Measurements from ENCODE around the gene MECP2. TPM values are rescaled to one million over a fixed set of nuclear protein-coding genes. Genes with fewer than 3 reads are reported as not detected.

The MECP2 gene
- polyA plus RNA-seq, 1 donor (not counting 4 experiments of a cell fraction or from before 2014, with no cell fraction given) = 9.9 TPM

- H3K79me2 ChIP-seq (ENCODE audit: control insufficient read depth, insufficient read depth, low read length) = peaks cover 11% of the 10 kb centered on the region
Observed at GRCh38 chrX:154049209-154050112, 48.1 kb downstream of the MECP2 start.

GRCh38 chrX:154048398-154048797 is 49.1 kb downstream of the MECP2 start:
- Histone ChIP-seq H3K79me2 (ENCODE audit: control insufficient read depth, insufficient read depth, low read length) (peaks cover 13% of the 10 kb centered on the region), H3K27ac (ENCODE audit: control insufficient read depth, insufficient read depth, low read length) (no peak overlapping the region), H3K4me1 (ENCODE audit: control insufficient read depth, extremely low read depth, insufficient read depth, low read length) (peaks cover 3% of the 10 kb centered on the region), H3K27me3 (ENCODE audit: control insufficient read depth, extremely low read depth, insufficient read depth, low read length) (no peaks in the 10 kb centered on the region), H3K9me1 (ENCODE audit: control insufficient read depth, extremely low read depth, insufficient read depth, low read length) (no peaks in the 10 kb centered on the region), H3K36me3 (ENCODE audit: control insufficient read depth in 2 of 2, extremely low read depth in 1 of 2, insufficient read depth in 2 of 2, low read length in 2 of 2) (peaks cover 0 to 1% of the 10 kb centered on the region in 2 experiments), H3K9me3 (ENCODE audit: control insufficient read depth, low read depth, low read length) (no peaks in the 10 kb centered on the region), H2AFZ (ENCODE audit: control insufficient read depth, low read length) (no peak overlapping the region), H3K4me3 (ENCODE audit: control insufficient read depth in 2 of 3, extremely low read depth in 1 of 3, insufficient read depth in 2 of 3, low read depth in 1 of 3, low read length in 3 of 3) (no peak overlapping the region), H3K4me2 (ENCODE audit: control insufficient read depth, extremely low read depth, insufficient read depth, low read depth, low read length) (no peak overlapping the region), H3K9ac (ENCODE audit: control insufficient read depth, extremely low read depth, insufficient read depth, low read length) (no peak overlapping the region), H4K20me1 (ENCODE audit: control insufficient read depth, extremely low read depth, insufficient read depth, low read length) (no peaks in the 10 kb centered on the region)
- no peak for DNase-seq (ENCODE audit: low read depth, low spot score)
- no peak for TF ChIP-seq EZH2 (IDR thresholded peaks at IDR 0.05; ENCODE audit: low read length)
- TF ChIP-seq, protein P1, sequence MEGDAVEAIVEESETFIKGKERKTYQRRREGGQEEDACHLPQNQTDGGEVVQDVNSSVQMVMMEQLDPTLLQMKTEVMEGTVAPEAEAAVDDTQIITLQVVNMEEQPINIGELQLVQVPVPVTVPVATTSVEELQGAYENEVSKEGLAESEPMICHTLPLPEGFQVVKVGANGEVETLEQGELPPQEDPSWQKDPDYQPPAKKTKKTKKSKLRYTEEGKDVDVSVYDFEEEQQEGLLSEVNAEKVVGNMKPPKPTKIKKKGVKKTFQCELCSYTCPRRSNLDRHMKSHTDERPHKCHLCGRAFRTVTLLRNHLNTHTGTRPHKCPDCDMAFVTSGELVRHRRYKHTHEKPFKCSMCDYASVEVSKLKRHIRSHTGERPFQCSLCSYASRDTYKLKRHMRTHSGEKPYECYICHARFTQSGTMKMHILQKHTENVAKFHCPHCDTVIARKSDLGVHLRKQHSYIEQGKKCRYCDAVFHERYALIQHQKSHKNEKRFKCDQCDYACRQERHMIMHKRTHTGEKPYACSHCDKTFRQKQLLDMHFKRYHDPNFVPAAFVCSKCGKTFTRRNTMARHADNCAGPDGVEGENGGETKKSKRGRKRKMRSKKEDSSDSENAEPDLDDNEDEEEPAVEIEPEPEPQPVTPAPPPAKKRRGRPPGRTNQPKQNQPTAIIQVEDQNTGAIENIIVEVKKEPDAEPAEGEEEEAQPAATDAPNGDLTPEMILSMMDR (optimal IDR thresholded peaks at IDR 0.05 in 1 of 3, IDR thresholded peaks at IDR 0.05 in 1 of 3, conservative IDR thresholded peaks at IDR 0.05 in 1 of 3; ENCODE audit: extremely low read depth in 1 of 3, insufficient read depth in 2 of 3, low read length in 3 of 3) = no peak
- no peak for FAIRE-seq
- dilution Hi-C loops (cut with MboI; ENCODE audit: extremely low pct_ligation_motif_present, low sequenced_read_pairs) = no loop called here

More at GRCh38 chrX:154049209-154050112, 48.1 kb downstream of the MECP2 start:
- H3K9ac ChIP-seq (ENCODE audit: control insufficient read depth, extremely low read depth, insufficient read depth, low read length) = no peak overlapping the region
- dilution Hi-C loops (cut with MboI; ENCODE audit: extremely low pct_ligation_motif_present, low sequenced_read_pairs) = no loop called here
- peaks cover 3% of the 10 kb centered on the region for H3K4me1 ChIP-seq (ENCODE audit: control insufficient read depth, extremely low read depth, insufficient read depth, low read length)
- H3K4me3 ChIP-seq (ENCODE audit: control insufficient read depth in 2 of 3, extremely low read depth in 1 of 3, insufficient read depth in 2 of 3, low read depth in 1 of 3, low read length in 3 of 3) = no peak overlapping the region
- no peaks in the 10 kb centered on the region for H3K9me1 ChIP-seq (ENCODE audit: control insufficient read depth, extremely low read depth, insufficient read depth, low read length)
- no peak overlapping the region for H2AFZ ChIP-seq (ENCODE audit: control insufficient read depth, low read length)
- peaks cover 0 to 1% of the 10 kb centered on the region in 2 experiments for H3K36me3 ChIP-seq (ENCODE audit: control insufficient read depth in 2 of 2, extremely low read depth in 1 of 2, insufficient read depth in 2 of 2, low read length in 2 of 2)
- no peaks in the 10 kb centered on the region for H4K20me1 ChIP-seq (ENCODE audit: control insufficient read depth, extremely low read depth, insufficient read depth, low read length)
- no peaks in the 10 kb centered on the region for H3K9me3 ChIP-seq (ENCODE audit: control insufficient read depth, low read depth, low read length)
- no peak overlapping the region for H3K27ac ChIP-seq (ENCODE audit: control insufficient read depth, insufficient read depth, low read length)
- H3K27me3 ChIP-seq (ENCODE audit: control insufficient read depth, extremely low read depth, insufficient read depth, low read length) = no peaks in the 10 kb centered on the region
- FAIRE-seq (no peak), DNase-seq (ENCODE audit: low read depth, low spot score) (no peak)
- TF ChIP-seq, protein P1 (optimal IDR thresholded peaks at IDR 0.05 in 1 of 3, IDR thresholded peaks at IDR 0.05 in 1 of 3, conservative IDR thresholded peaks at IDR 0.05 in 1 of 3; ENCODE audit: extremely low read depth in 1 of 3, insufficient read depth in 2 of 3, low read length in 3 of 3) = no peak
- no peak for TF ChIP-seq EZH2 (IDR thresholded peaks at IDR 0.05; ENCODE audit: low read length)
- H3K4me2 ChIP-seq (ENCODE audit: control insufficient read depth, extremely low read depth, insufficient read depth, low read depth, low read length) = no peak overlapping the region

Data from keratinocyte (primary cell).